GM23338 (cell line): ENCODE measurements around the gene INPP5A. TPM values are rescaled to one million over a fixed set of nuclear protein-coding genes. Genes with fewer than 3 reads are reported as not detected.

Source experiments
- ATAC-seq: fragments of 200-7000 bp; cut with Tn5 transposase; 3 replicates; pipeline ENCODE4 v1.9.1; 2020
- DNase-seq: peaks from one replicate; pipeline ENCODE4 v3.0.0-alpha.2; 2015; ENCODE audit warnings: low spot score
- H2AFZ ChIP-seq: fragments of 200-600 bp; sonication (generic); 2 replicates; pipeline ENCODE4 v1.8.0; 2016; ENCODE audit warnings: antibody characterized with exemption, mild to moderate bottlenecking, moderate library complexity
- H3F3A ChIP-seq: fragments of 200-600 bp; sonication (generic); replicated peaks from 2 replicates; pipeline ENCODE4 v1.8.0; 2017; ENCODE audit warnings: antibody characterized with exemption, mixed run types, low read depth
- H3K27ac ChIP-seq: fragments of 200-600 bp; sonication (generic); 2 replicates; pipeline ENCODE4 v1.6.1; 2016; ENCODE audit warnings: low read depth
- H3K27me3 ChIP-seq: fragments of 200-600 bp; sonication (generic); 2 replicates; pipeline ENCODE4 v1.8.0; 2016; ENCODE audit warnings: mild to moderate bottlenecking, mixed run types, moderate library complexity; ENCODE audit not compliant: insufficient read depth
- H3K36me3 ChIP-seq: fragments of 200-600 bp; sonication (generic); 2 replicates; pipeline ENCODE4 v1.8.0; 2016; ENCODE audit warnings: mild to moderate bottlenecking; ENCODE audit not compliant: insufficient read depth
- H3K4me1 ChIP-seq: fragments of 200-600 bp; sonication (generic); 2 replicates; pipeline ENCODE4 v1.8.0; 2016; ENCODE audit warnings: mild to moderate bottlenecking, moderate library complexity; ENCODE audit not compliant: insufficient read depth
- H3K4me2 ChIP-seq: fragments of 200-600 bp; sonication (generic); 2 replicates; pipeline ENCODE4 v1.7.1; 2017; ENCODE audit warnings: mixed run types
- H3K4me3 ChIP-seq: fragments of 200-600 bp; sonication (generic); 2 replicates; pipeline ENCODE4 v1.6.1; 2016; ENCODE audit warnings: mixed run types
- H3K79me2 ChIP-seq: fragments of 200-600 bp; sonication (generic); replicated peaks from 2 replicates; pipeline ENCODE4 v1.8.0; 2017; ENCODE audit warnings: mild to moderate bottlenecking; ENCODE audit not compliant: insufficient read depth
- H3K9me2 ChIP-seq: fragments of 200-600 bp; sonication (generic); 2 replicates; pipeline ENCODE4 v1.8.0; 2017; ENCODE audit not compliant: insufficient read depth
- H4K20me1 ChIP-seq: fragments of 200-600 bp; sonication (generic); replicated peaks from 2 replicates; pipeline ENCODE4 v1.8.0; 2017; ENCODE audit warnings: mild to moderate bottlenecking; ENCODE audit not compliant: insufficient read depth
- H3K27ac Mint-ChIP-seq: 2 replicates; pipeline ENCODE4 v1.8.0; 2020; ENCODE audit warnings: inconsistent platforms, mild to moderate bottlenecking, moderate library complexity, mixed read lengths
- H3K27me3 Mint-ChIP-seq: 3 replicates; pipeline ENCODE4 v1.8.0; 2022; ENCODE audit warnings: low read depth, mild to moderate bottlenecking, moderate library complexity, mixed read lengths, inconsistent platforms; ENCODE audit not compliant: insufficient read depth, poor library complexity
- H3K36me3 Mint-ChIP-seq: 3 replicates; pipeline ENCODE4 v1.8.0; 2021; ENCODE audit warnings: low read depth, mild to moderate bottlenecking, inconsistent platforms, moderate library complexity, mixed read lengths
- H3K4me1 Mint-ChIP-seq: 3 replicates; pipeline ENCODE4 v1.8.0; 2020; ENCODE audit warnings: mild to moderate bottlenecking, inconsistent platforms, mixed read lengths
- H3K4me3 Mint-ChIP-seq: 3 replicates; pipeline ENCODE4 v1.8.0; 2021; ENCODE audit warnings: moderate library complexity, mild to moderate bottlenecking, inconsistent platforms, mixed read lengths
- H3K9me3 Mint-ChIP-seq: 3 replicates; pipeline ENCODE4 v1.8.0; 2020; ENCODE audit warnings: moderate library complexity, mild to moderate bottlenecking, inconsistent platforms, mixed read lengths
- CREB1 ChIP-seq: fragments of 250-450 bp; sonication (Bioruptor Pico); IDR thresholded peaks from 2 replicates; pipeline ENCODE4 v1.5.0; 2020; ENCODE audit warnings: low read depth, mild to moderate bottlenecking, moderate library complexity
- EZH2 ChIP-seq: fragments of 200-600 bp; sonication (generic); IDR thresholded peaks from one replicate; pipeline ENCODE4 v1.8.0; 2017; ENCODE audit warnings: antibody characterized with exemption, mild to moderate bottlenecking, low read depth; ENCODE audit not compliant: unreplicated experiment
- EZH2phosphoT487 ChIP-seq: fragments of 200-600 bp; sonication (generic); IDR thresholded peaks from one replicate; pipeline ENCODE4 v1.8.1; 2018; ENCODE audit warnings: antibody characterized with exemption; ENCODE audit not compliant: unreplicated experiment
- JUNB ChIP-seq: IDR thresholded peaks from one replicate; pipeline ENCODE4 v1.6.1; 2016; ENCODE audit warnings: antibody characterized with exemption; ENCODE audit not compliant: unreplicated experiment
- NANOG ChIP-seq: IDR thresholded peaks from 2 replicates; pipeline ENCODE4 v1.6.1; 2016; ENCODE audit warnings: antibody characterized with exemption, borderline replicate concordance
- POLR2AphosphoS5 ChIP-seq: IDR thresholded peaks from 2 replicates; pipeline ENCODE4 v1.6.1; 2016; ENCODE audit warnings: antibody characterized with exemption, low read depth
- STAT1 ChIP-seq: IDR thresholded peaks from one replicate; pipeline ENCODE4 v1.6.1; 2016; ENCODE audit warnings: antibody characterized with exemption; ENCODE audit not compliant: unreplicated experiment
- ZNF114 ChIP-seq: fragments of 250-450 bp; sonication (Bioruptor Pico); IDR thresholded peaks from 2 replicates; pipeline ENCODE4 v1.5.0; 2020; ENCODE audit warnings: mild to moderate bottlenecking, moderate library complexity
- ZNF331 ChIP-seq: fragments of 250-450 bp; sonication (Bioruptor Pico); IDR thresholded peaks from 2 replicates; pipeline ENCODE4 v1.5.0; 2020; ENCODE audit warnings: low read depth, mild to moderate bottlenecking, moderate library complexity
- polyA plus RNA-seq: library from polyadenylated mRNA; unstranded; fragments of >200 nt; fragmentation: Nextera tagmentation; extraction: Ambion mirVana; gene quantifications from 2 replicates; pipeline ENCODE4 v1.2.1, GENCODE V29; 2016
- total RNA-seq: library from RNA; depleted of rRNA; stranded (reverse); fragments of >200 nt; shearing (Covaris generic); gene quantifications from 2 replicates; pipeline ENCODE4 v1.2.3, GENCODE V29; 2014
- TF ChIP-seq, protein P1 (sequence below): IDR thresholded peaks from 2 replicates; pipeline ENCODE4 v1.6.1; 2016; ENCODE audit warnings: antibody characterized with exemption
- TF ChIP-seq, protein P2 (sequence below): IDR thresholded peaks from one replicate; pipeline ENCODE4 v1.6.1; 2018; ENCODE audit warnings: antibody characterized with exemption; ENCODE audit not compliant: unreplicated experiment
- TF ChIP-seq, protein P3 (sequence below), 2 experiments: fragments of 200-600 bp in 1 of 2; sonication (generic) in 1 of 2; conservative IDR thresholded peaks; 2 replicates each; pipeline versions ENCODE4 v1.5.1 to v1.6.1; 2016 to 2017; ENCODE audit warnings: antibody characterized with exemption in 2 of 2, low read depth in 2 of 2, mild to moderate bottlenecking in 2 of 2, moderate library complexity in 1 of 2

Gene INPP5A
- total and polyA plus RNA-seq, 2 experiments from 2014 or later = 5.9 to 40.6 TPM

DNA sequence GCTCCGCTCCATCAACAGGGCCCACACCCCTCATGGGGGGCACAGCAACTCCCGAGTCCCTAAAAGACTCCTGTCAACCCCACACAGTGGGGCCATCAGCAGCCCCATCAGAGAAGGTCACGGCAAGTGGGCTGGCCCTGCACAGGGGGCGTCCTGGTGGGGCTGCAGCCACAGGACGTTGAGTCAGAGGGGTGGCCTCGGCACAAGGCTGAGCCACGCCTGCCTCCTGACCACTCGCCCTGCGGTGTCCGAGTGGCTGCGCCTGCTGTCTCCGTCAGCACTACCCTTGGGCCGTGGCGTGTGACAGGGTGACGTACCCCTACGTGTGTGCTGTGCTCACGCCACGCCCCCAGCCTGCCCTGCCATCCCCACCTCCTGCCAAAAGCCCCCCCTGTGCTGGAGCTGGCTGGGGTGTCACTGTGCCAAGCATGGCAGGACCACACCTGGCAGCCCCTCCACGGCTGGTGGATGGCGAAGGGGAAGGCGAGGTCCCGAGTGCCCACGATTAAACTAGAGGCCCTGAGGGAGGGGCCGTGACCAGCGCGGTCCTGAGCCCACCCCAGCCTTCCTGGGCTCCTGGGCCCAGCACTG is 274.4 kb downstream of the INPP5A start (continued):
- TF ChIP-seq, protein P1, sequence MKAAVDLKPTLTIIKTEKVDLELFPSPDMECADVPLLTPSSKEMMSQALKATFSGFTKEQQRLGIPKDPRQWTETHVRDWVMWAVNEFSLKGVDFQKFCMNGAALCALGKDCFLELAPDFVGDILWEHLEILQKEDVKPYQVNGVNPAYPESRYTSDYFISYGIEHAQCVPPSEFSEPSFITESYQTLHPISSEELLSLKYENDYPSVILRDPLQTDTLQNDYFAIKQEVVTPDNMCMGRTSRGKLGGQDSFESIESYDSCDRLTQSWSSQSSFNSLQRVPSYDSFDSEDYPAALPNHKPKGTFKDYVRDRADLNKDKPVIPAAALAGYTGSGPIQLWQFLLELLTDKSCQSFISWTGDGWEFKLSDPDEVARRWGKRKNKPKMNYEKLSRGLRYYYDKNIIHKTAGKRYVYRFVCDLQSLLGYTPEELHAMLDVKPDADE = no peak
- TF ChIP-seq, protein P2, sequence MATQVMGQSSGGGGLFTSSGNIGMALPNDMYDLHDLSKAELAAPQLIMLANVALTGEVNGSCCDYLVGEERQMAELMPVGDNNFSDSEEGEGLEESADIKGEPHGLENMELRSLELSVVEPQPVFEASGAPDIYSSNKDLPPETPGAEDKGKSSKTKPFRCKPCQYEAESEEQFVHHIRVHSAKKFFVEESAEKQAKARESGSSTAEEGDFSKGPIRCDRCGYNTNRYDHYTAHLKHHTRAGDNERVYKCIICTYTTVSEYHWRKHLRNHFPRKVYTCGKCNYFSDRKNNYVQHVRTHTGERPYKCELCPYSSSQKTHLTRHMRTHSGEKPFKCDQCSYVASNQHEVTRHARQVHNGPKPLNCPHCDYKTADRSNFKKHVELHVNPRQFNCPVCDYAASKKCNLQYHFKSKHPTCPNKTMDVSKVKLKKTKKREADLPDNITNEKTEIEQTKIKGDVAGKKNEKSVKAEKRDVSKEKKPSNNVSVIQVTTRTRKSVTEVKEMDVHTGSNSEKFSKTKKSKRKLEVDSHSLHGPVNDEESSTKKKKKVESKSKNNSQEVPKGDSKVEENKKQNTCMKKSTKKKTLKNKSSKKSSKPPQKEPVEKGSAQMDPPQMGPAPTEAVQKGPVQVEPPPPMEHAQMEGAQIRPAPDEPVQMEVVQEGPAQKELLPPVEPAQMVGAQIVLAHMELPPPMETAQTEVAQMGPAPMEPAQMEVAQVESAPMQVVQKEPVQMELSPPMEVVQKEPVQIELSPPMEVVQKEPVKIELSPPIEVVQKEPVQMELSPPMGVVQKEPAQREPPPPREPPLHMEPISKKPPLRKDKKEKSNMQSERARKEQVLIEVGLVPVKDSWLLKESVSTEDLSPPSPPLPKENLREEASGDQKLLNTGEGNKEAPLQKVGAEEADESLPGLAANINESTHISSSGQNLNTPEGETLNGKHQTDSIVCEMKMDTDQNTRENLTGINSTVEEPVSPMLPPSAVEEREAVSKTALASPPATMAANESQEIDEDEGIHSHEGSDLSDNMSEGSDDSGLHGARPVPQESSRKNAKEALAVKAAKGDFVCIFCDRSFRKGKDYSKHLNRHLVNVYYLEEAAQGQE = no peak
- TF ChIP-seq CREB1 (no peak), EZH2 (no peak), JUNB (no peak)
- TF ChIP-seq, protein P3, sequence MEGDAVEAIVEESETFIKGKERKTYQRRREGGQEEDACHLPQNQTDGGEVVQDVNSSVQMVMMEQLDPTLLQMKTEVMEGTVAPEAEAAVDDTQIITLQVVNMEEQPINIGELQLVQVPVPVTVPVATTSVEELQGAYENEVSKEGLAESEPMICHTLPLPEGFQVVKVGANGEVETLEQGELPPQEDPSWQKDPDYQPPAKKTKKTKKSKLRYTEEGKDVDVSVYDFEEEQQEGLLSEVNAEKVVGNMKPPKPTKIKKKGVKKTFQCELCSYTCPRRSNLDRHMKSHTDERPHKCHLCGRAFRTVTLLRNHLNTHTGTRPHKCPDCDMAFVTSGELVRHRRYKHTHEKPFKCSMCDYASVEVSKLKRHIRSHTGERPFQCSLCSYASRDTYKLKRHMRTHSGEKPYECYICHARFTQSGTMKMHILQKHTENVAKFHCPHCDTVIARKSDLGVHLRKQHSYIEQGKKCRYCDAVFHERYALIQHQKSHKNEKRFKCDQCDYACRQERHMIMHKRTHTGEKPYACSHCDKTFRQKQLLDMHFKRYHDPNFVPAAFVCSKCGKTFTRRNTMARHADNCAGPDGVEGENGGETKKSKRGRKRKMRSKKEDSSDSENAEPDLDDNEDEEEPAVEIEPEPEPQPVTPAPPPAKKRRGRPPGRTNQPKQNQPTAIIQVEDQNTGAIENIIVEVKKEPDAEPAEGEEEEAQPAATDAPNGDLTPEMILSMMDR (conservative IDR thresholded peaks at IDR 0.05; ENCODE audit: low read depth in 2 of 2) = no peak

DNA sequence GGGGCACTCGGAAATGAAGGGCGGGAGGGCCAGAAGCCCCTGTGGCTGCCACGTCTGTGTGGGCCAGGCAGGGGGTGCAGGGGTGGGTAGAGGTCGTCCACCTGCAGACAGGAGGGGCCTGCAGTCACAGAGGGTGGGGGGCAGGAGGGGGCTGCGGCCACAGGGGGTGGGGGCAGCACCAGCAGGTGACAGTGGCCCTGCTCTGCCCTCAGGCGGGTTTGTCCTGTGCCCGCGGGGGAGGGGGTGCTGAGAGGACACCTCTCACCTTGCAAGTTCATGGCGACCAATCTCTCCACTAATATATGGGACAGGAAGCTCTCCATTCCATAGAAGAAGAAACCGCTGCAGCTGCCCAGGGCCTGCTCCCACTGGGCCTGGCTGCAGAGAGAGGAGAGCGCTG is 274.9 kb downstream of the INPP5A start:
- ATAC-seq (no peak), DNase-seq (no peak)
- H3K4me1 ChIP-seq = no peaks in the 10 kb centered on the region
- H3K27ac ChIP-seq = no peak overlapping the region
- no peaks in the 10 kb centered on the region for H3K36me3 Mint-ChIP-seq
- H3K27ac Mint-ChIP-seq = no peak overlapping the region
- no peak overlapping the region for H3K4me2 ChIP-seq
- no peaks in the 10 kb centered on the region for H3K27me3 ChIP-seq
- peaks cover 10% of the 10 kb centered on the region for H3K27me3 Mint-ChIP-seq
- H3K79me2 ChIP-seq = no peaks in the 10 kb centered on the region
- no peak overlapping the region for H3K4me3 Mint-ChIP-seq
- H3K4me3 ChIP-seq = no peak overlapping the region
- no peak overlapping the region for H2AFZ ChIP-seq
- no peaks in the 10 kb centered on the region for H4K20me1 ChIP-seq
- H3K9me3 Mint-ChIP-seq = no peaks in the 10 kb centered on the region; the same call in 2 of the 3 replicates
- H3F3A ChIP-seq = no peaks in the 10 kb centered on the region
- no peaks in the 10 kb centered on the region for H3K9me2 ChIP-seq
- no peaks in the 10 kb centered on the region for H3K36me3 ChIP-seq
- 0 out of 3 replicates have a peak, but pooled peaks cover 3% of the 10 kb centered on the region for H3K4me1 Mint-ChIP-seq
- TF ChIP-seq POLR2AphosphoS5 (no peak), JUNB (no peak), NANOG (no peak), ZNF114 (CRISPR knock-in tag) (no peak), EZH2phosphoT487 (no peak), STAT1 (no peak), EZH2 (no peak), ZNF331 (CRISPR knock-in tag) (no peak)
- TF ChIP-seq, protein P2 = no peak
- TF ChIP-seq, protein P3 (conservative IDR thresholded peaks at IDR 0.05; ENCODE audit: low read depth in 2 of 2) = no peak
- TF ChIP-seq, protein P1 = no peak
